ENCODE results near the gene GEN1. TPM values are rescaled to one million over a fixed set of nuclear protein-coding genes. Genes with fewer than 3 reads are reported as not detected.

The GEN1 gene
- total RNA-seq, 2 experiments from 2014 or later = 19.8 to 27.6 TPM

GRCh38 chr2:17786727-17787126, 32.8 kb downstream of the GEN1 start:
- H3K36me3 Mint-ChIP-seq (ENCODE audit: low read depth) = peaks cover 8% of the 10 kb centered on the region
- intact Hi-C loops (cut with micrococcal nuclease) = no loop called here
- peaks cover 11% of the 10 kb centered on the region for H3K27me3 Mint-ChIP-seq
- ChIA-PET POLR2A (no interaction called here), CTCF (no interaction called here)
- H3K9me3 Mint-ChIP-seq = peaks cover 3% of the 10 kb centered on the region
- H3K27ac Mint-ChIP-seq = no peak overlapping the region
- ATAC-seq (no peak), DNase-seq (no peak)
- TF ChIP-seq, protein P1, sequence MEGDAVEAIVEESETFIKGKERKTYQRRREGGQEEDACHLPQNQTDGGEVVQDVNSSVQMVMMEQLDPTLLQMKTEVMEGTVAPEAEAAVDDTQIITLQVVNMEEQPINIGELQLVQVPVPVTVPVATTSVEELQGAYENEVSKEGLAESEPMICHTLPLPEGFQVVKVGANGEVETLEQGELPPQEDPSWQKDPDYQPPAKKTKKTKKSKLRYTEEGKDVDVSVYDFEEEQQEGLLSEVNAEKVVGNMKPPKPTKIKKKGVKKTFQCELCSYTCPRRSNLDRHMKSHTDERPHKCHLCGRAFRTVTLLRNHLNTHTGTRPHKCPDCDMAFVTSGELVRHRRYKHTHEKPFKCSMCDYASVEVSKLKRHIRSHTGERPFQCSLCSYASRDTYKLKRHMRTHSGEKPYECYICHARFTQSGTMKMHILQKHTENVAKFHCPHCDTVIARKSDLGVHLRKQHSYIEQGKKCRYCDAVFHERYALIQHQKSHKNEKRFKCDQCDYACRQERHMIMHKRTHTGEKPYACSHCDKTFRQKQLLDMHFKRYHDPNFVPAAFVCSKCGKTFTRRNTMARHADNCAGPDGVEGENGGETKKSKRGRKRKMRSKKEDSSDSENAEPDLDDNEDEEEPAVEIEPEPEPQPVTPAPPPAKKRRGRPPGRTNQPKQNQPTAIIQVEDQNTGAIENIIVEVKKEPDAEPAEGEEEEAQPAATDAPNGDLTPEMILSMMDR (IDR thresholded peaks at IDR 0.05) = no peak
- H3K4me1 Mint-ChIP-seq (ENCODE audit: low read depth) = no peaks in the 10 kb centered on the region
- H3K4me3 Mint-ChIP-seq = no peak overlapping the region

- intact Hi-C loops (cut with micrococcal nuclease) = no loop called here
- CTCF ChIA-PET = no interaction called here
- POLR2A ChIA-PET = no interaction called here
Measured at GRCh38 chr2:17788773-17789172, 34.8 kb downstream of the GEN1 start.

DNA sequence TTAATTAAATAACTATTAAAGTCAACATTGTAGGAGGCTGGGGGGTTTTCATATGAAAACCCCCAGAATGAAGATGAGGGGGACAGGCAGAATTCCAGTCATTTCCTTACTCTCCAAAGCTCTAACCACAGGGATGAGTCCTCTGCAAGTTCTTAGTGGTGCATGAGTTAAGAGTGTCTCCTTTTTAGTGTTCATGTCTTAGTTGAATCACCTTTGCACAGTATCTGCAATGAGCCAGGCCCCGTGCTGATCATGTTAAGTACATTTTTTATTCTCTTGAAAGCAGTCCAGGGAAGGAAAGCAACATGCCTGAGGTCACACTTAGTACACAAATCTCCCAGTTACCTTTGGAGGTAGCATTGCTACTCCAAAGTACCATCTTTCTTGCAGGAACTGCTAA, 36.6 kb downstream of the GEN1 start:
- ChIA-PET POLR2A (no interaction called here), CTCF (no interaction called here)
- H3K9me3 Mint-ChIP-seq = no peaks in the 10 kb centered on the region
- H3K27me3 Mint-ChIP-seq = peaks cover 25% of the 10 kb centered on the region
- no peak overlapping the region for H3K27ac Mint-ChIP-seq
- H3K36me3 Mint-ChIP-seq (ENCODE audit: low read depth) = no peaks in the 10 kb centered on the region
- intact Hi-C loops (cut with micrococcal nuclease) = no loop called here
- DNase-seq (no peak), ATAC-seq (no peak)
- H3K4me1 Mint-ChIP-seq (ENCODE audit: low read depth) = peaks cover 3% of the 10 kb centered on the region
- TF ChIP-seq, protein P1 (IDR thresholded peaks at IDR 0.05) = no peak
- H3K4me3 Mint-ChIP-seq = no peak overlapping the region

More at GRCh38 chr2:17788773-17789172, 34.8 kb downstream of the GEN1 start:
- DNase-seq (no peak), ATAC-seq (no peak)
- TF ChIP-seq, protein P1 (IDR thresholded peaks at IDR 0.05) = no peak
- H3K27me3 Mint-ChIP-seq = peaks cover 21% of the 10 kb centered on the region
- peaks cover 2% of the 10 kb centered on the region for H3K9me3 Mint-ChIP-seq
- no peak overlapping the region for H3K27ac Mint-ChIP-seq
- H3K4me1 Mint-ChIP-seq (ENCODE audit: low read depth) = peaks cover 3% of the 10 kb centered on the region
- no peak overlapping the region for H3K4me3 Mint-ChIP-seq
- H3K36me3 Mint-ChIP-seq (ENCODE audit: low read depth) = no peaks in the 10 kb centered on the region

DNA sequence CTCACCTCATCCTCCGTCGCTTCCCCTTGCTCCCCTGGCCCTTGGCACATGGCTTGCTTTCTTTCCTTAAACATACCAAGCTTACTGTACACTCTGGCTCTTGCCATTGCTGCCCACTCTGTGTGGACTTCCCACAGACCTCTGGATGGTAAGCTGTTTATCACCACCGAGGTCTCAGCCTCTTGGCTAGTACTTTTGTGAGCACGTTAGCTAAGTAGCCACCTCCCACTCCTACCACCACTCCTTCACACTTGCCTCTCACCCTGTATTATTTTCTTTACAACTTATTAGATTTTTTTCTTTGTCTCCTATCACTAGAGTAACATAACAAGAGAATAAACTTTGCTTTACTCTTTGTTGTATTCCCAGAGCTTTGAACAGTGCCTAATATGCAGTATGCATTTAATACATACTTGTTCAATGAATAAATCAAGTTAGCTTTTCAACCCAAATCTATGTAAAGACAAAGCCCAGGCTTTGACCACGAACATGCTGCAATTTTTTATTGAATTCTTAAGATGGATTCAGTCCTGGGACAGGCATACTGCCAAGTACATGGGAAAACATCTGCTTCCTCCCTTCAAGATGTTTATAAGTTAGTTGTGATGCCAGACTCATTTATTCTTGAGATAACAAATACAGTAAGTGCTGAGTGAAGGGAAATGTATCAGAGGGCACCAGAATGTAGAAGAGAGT, 37.3 kb downstream of the GEN1 start:
- ChIA-PET CTCF (no interaction called here), POLR2A (no interaction called here)
- TF ChIP-seq, protein P1 (IDR thresholded peaks at IDR 0.05) = no peak
- Mint-ChIP-seq H3K4me1 (ENCODE audit: low read depth) (peaks cover 3% of the 10 kb centered on the region), H3K9me3 (no peaks in the 10 kb centered on the region), H3K27ac (no peak overlapping the region), H3K4me3 (no peak overlapping the region), H3K27me3 (peaks cover 25% of the 10 kb centered on the region), H3K36me3 (ENCODE audit: low read depth) (no peaks in the 10 kb centered on the region)
- ATAC-seq = no peak
- intact Hi-C loops (cut with micrococcal nuclease) = no loop called here
- DNase-seq = no peak

- intact Hi-C loops (cut with micrococcal nuclease) = no loop called here
- ATAC-seq (no peak), DNase-seq (no peak)
- Mint-ChIP-seq H3K27ac (no peak overlapping the region), H3K27me3 (peaks cover 28% of the 10 kb centered on the region), H3K36me3 (ENCODE audit: low read depth) (no peaks in the 10 kb centered on the region), H3K9me3 (no peaks in the 10 kb centered on the region), H3K4me3 (no peak overlapping the region), H3K4me1 (ENCODE audit: low read depth) (peaks cover 3% of the 10 kb centered on the region)
- POLR2A ChIA-PET = no interaction called here
- TF ChIP-seq, protein P1 (IDR thresholded peaks at IDR 0.05) = no peak
- CTCF ChIA-PET = no interaction called here
Measured at GRCh38 chr2:17791817-17792130, 37.8 kb downstream of the GEN1 start.
